HG02642 (cell line): ENCODE results near the gene TDRD5.

ENCODE experiments used
- ATAC-seq: cut with Tn5 transposase; IDR thresholded peaks from one replicate; pipeline ENCODE4 v1.9.1; 2021; ENCODE audit warnings: mild to moderate bottlenecking; ENCODE audit not compliant: unreplicated experiment, poor library complexity

The TDRD5 gene, protein sequence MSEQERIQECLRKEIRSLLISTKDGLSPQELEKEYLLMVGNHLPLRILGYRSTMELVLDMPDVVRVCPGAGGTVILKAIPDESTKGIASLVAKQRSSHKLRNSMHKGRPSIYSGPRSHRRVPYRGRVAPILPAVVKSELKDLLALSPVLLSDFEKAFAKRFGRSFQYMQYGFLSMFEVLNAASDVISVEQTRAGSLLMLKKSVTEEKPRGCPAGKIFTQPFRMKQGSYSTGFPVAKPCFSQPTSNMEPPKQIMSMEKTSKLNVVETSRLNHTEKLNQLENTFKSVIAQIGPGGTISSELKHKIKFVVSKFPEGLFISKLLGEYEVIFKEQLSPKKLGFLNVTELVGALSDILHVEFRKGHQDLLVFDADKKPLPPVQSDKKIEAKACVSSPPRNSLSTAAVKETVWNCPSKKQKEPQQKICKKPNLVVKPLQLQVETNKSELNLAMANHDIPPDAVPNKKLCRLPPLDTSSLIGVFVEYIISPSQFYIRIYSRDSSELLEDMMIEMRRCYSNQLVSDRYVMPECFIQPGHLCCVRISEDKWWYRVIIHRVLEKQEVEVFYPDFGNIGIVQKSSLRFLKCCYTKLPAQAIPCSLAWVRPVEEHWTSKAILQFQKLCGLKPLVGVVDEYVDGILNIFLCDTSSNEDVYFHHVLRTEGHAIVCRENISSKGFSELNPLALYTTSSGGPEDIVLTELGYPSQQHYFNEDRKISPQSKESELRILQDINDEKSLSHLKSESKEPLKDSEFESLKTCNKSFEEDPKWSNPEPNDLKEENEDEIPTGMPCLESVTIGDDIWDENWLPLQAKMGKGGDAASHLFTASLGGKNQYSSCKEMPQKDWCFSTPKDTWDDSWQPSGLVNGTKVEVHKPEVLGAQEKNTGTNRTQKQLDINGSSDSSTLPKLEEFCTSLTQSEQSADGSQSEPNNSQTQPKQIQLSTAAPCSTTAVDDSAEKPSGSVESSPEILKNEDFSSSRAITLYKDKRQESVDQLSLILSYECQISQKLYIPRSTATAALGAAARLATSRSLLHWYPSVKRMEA

GRCh38 chr1:179591592-179592580 lies at the start of gene TDRD5:
TDRD5 (plus strand) TSS chr1:179591832; CDS start chr1:179592616, 784 bp downstream.
- no peak for ATAC-seq

- no peak for ATAC-seq
Observed at GRCh38 chr1:179545321-179545720, 46.3 kb upstream of the TDRD5 start.

DNA sequence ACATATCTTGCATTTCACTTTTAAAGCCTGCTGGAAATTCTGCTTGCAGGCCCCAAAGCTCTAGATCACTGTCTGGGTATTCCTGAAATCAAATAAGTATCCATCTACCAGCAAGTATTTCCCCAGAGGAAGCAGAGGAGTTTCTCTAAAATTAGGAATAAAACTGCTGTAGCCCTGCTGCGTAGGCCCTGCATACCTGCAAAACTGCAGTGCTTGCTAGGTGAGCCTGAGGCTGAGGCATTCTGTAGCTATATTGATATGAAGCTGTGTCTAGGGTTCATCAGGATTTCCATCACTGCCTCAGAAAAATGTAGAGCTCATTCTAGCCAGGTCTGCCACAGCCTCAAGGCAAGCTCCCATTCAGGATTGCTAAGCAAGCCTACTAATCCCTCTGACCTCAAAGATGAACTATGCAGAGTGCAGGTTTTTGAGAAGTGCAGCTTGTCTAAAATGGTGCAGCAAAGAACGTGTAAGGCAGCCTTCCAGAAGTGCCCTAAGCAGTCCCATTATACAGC lies 44.6 kb upstream of the TDRD5 start:
- ATAC-seq, result no peak

GRCh38 chr1:179548666-179549367 lies 42.8 kb upstream of the TDRD5 start:
- ATAC-seq, result no peak

GRCh38 chr1:179549368-179549700 lies 42.3 kb upstream of the TDRD5 start:
- no peak for ATAC-seq

- no peak for ATAC-seq
Observed at GRCh38 chr1:179550746-179551682, 40.6 kb upstream of the TDRD5 start.

DNA sequence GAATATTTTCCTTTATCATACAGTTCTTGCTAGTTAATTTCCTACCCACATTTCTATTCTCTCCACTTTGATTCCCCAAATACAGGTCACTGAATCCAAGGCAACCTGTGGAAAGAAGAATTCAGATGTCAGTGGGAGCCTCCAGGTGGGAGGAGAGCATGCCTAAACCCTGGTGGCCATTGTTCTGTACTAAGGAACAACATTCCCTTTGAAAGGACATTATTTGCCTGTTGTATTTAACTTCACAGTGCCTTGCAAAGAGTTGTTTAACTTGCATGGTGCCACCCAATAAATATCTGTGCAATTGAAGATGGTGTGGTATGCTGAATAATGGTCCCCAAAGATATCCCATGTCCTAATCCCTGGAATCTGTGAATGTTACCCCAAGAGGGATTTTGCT lies 37.2 kb upstream of the TDRD5 start:
- no peak for ATAC-seq

DNA sequence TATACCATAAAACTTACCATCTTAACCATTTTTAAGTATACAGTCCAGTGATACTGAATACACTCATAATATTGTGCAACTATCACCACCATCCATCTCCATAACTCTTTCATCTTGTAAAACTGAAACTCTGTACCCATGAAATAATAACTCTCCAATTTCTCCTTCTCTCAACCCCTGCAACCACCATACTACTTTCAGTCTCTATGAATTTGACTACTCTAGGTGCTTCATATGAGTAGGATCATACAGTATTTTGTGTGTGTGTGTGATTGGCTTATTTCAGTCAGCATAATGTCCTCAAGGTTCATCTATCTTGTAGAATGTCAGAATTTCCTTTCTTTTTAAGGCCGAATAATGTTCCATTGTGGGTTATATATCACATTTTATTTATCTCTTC lies 33.6 kb upstream of the TDRD5 start:
- no peak for ATAC-seq

- no peak for ATAC-seq
Observed at GRCh38 chr1:179575497-179576314, 15.9 kb upstream of the TDRD5 start, which contains the start of gene NPHS2. NPHS2 (minus strand) TSS chr1:179575948; CDS start chr1:179575864, 84 bp downstream.

DNA sequence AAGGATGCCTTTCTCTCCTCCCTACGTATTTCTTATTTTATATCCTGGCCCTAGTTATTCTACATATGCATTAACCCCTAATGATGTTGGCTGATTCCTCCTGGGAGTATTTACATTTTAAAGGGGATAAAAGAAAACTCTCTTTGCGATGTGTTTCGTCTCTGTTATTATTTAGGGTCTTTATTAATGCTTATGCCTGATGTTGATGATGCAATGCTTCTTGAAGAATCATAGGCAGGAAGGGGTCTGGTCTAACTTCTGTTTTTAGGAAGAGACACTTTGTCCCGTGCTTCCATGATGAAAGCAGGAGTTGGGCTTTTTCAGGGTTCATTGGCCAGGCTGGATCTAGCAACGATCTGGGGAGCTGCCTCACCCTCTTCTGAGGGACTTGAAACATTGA lies 15.1 kb upstream of the TDRD5 start:
- ATAC-seq, result no peak

DNA sequence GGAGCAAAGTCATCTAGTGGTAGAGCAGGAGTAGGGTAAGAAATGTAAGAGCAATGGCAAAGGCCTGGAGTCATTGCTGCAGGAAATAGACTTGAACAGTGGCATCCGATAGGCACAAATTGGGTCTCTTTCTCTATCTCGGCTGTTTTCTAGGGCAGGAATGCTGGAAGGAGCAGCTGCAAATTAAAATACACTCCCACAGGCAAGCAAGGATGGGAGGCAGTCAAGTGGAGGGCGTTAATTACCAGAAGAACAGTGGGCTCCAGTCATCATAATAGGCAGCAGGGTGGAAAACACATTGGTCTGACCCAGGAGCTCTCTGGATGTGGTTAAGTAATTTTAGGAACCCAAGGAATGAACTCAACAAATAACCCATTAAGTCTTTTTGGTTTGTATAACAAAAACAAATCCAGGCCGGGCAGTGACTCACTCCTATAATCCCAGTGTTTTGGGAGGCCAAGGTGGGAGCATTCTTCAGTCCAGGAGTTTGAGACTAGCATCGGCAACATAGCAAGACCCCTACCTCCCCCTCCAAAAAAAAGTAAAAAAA lies 7.8 kb upstream of the TDRD5 start:
- ATAC-seq, result no peak

DNA sequence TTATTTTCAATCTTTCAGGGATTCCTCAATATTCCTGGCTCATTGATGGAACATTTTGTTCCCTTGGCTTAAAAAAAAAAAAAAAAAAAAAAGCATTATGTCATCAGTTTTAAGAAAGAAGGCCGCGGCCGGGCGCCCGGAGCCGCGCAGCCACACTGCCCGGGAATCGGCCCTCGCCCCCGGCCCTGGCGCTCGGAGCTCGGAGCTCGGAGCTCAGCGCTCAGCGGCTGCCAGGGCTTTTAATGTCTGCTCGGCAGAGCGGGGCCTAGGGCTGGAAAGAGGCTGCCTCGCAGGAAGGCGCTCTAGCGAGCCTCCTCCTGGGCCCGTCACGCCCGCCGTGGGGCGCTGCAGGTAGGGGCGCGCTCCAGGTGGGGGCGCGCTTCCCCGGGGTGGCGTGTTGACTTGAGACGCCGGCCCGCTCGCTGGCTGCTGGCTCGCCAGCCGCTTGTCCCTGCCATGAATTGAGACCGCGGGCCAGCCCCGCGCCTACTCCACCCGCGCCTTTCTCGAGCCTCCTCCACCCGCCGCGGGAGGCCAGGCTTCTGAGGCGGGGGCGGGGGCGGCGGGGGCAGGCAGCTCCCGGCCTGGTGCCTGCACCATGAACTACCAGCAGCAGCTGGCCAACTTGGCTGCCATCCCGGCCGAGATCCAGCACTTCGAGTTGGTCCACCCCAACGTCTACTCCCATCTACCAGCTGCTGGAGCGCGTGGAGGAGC lies 5.4 kb upstream of the TDRD5 start:
- ATAC-seq, result no peak

DNA sequence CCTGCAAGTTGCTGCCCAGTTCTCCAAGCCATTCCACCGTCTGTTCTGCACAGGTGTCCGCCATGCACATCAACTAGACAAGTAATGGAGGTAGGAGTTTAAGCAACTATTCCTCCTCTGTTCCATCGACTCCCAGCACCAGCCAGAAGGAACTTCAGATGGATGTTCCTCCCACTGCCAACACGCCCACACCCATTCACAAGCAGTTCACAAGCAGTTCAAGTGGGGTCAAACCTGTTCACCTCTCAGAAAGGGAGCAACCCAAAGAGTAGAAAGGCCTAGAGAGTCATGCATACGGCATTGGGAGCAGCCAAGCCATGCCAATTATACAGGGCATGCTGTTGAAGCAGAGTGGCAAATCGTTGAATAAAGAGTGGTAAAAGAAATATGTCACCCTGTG lies 4.3 kb upstream of the TDRD5 start:
- no peak for ATAC-seq

- ATAC-seq, result no peak
Observed at GRCh38 chr1:179588425-179589024, 3.1 kb upstream of the TDRD5 start.

GRCh38 chr1:179589509-179589908 lies 2.1 kb upstream of the TDRD5 start:
- no peak for ATAC-seq

GRCh38 chr1:179590671-179591070 lies 961 bp upstream of the TDRD5 start:
- ATAC-seq, result no peak
